ENCODE measurements around the gene COPG1. TPM values are rescaled to one million over a fixed set of nuclear protein-coding genes. Genes with fewer than 3 reads are reported as not detected.
A peak's percentile ranks its signal among the peaks of the same experiment; 100 is the strongest.

Gene COPG1
- total and polyA plus RNA-seq, 9 of the 15 experiments (the other 6 are each of a cell fraction or from before 2014, with no cell fraction given): 40.3 to 105 (median 62.4) TPM

GRCh38 chr3:129278966-129279906 is 29.8 kb downstream of the COPG1 start (continued):
- TF ChIP-seq ZBTB11 (CRISPR knock-in tag; IDR thresholded peaks at IDR 0.05): peak in 2 of 3 experiments; percentile 28 to 62; a peak in 3 of 6 replicates
- TF ChIP-seq ARID4B (CRISPR knock-in tag; IDR thresholded peaks at IDR 0.05): 0 out of 2 replicates have a peak, but pooled peaks have one; percentile 52
- TF ChIP-seq FUS (optimal IDR thresholded peaks at IDR 0.05; ENCODE audit: low read depth, low read length): peak; percentile 59
- no peak for TF ChIP-seq HNRNPL (IDR thresholded peaks at IDR 0.05; ENCODE audit: low read depth, low read length)
- no peak for TF ChIP-seq BCOR (IDR thresholded peaks at IDR 0.05)
- no peak for TF ChIP-seq SP2 (IDR thresholded peaks at IDR 0.05; ENCODE audit: extremely low read depth, low read depth, low read length, poor library complexity, severe bottlenecking)
- no peak for TF ChIP-seq ZSCAN32 (CRISPR knock-in tag; IDR thresholded peaks at IDR 0.05)
- TF ChIP-seq TAF9B (IDR thresholded peaks at IDR 0.05; ENCODE audit: partially characterized antibody): no peak
- TF ChIP-seq RUNX1 (IDR thresholded peaks at IDR 0.05; ENCODE audit: low read depth): no peak
- TF ChIP-seq MEF2D (tag; conservative IDR thresholded peaks at IDR 0.05; ENCODE audit: low read depth): no peak
- TF ChIP-seq RAD21 (CRISPR knock-in tag; conservative IDR thresholded peaks at IDR 0.05 in 1 of 2, IDR thresholded peaks at IDR 0.05 in 1 of 2): no peak
- TF ChIP-seq ZFP1 (CRISPR knock-in tag; IDR thresholded peaks at IDR 0.05): no peak
- TF ChIP-seq MCM2 (IDR thresholded peaks at IDR 0.05; ENCODE audit: low read depth): no peak
- TF ChIP-seq CBX8 (IDR thresholded peaks at IDR 0.05; ENCODE audit: borderline replicate concordance, extremely low read depth, low read depth, low read length, poor library complexity, severe bottlenecking): no peak
- TF ChIP-seq NFIC (IDR thresholded peaks at IDR 0.05): no peak; the same call in 1 of the 2 replicates
- TF ChIP-seq ETV5 (CRISPR knock-in tag; IDR thresholded peaks at IDR 0.05; ENCODE audit: low read depth): no peak

Measured in K562 (cell line).